T47D (cell line): ENCODE data around the gene SLC12A4.
A peak's percentile ranks its signal among the peaks of the same experiment; 100 is the strongest.
"Not testable (repeated sequence)": the region's sequence is repeated elsewhere in the genome, so short reads cannot be mapped to it uniquely, and the experiment has no call there.

ENCODE experiments used
- DNase-seq, 2 experiments: peaks; one replicate each; pipeline versions ENCODE4 v3.0.0 to v3.0.0-alpha.2; 2011 to 2012; ENCODE audit warnings: low read depth in 1 of 2, low spot score in 1 of 2
- JUND ChIP-seq: IDR thresholded peaks from 2 replicates; pipeline ENCODE4 v1.6.1; 2012; ENCODE audit warnings: low read depth
- in situ Hi-C: cut with HindIII; loops from 2 replicates; pipeline ENCODE4 v1.10.0; 2016; ENCODE audit warnings: low sequenced_read_pairs, low pct_unique_long_range_greater_than_20kb

Gene SLC12A4

GRCh38 chr16:67939507-67940445, 28.7 kb downstream of the SLC12A4 start:
- in situ Hi-C loops: no loop called here
- TF ChIP-seq JUND: no peak

GRCh38 chr16:67937713-67938112, 30.7 kb downstream of the SLC12A4 start:
- in situ Hi-C loops, DNase-seq: not testable (repeated sequence)

More at GRCh38 chr16:67939507-67940445, 28.7 kb downstream of the SLC12A4 start:
- DNase-seq: no peak

- no peak for TF ChIP-seq JUND
- in situ Hi-C loops: no loop called here
- peak; percentile 53 to 75 for DNase-seq
These were observed 31.4 kb downstream of the SLC12A4 start for GRCh38 chr16:67936880-67937605.

- DNase-seq: peak; percentile 45 to 46
- in situ Hi-C loops: no loop called here
- no peak for TF ChIP-seq JUND
These were observed 32.1 kb downstream of the SLC12A4 start, which contains the start of gene PSMB10 for GRCh38 chr16:67936124-67936879. Gene PSMB10 (minus strand): TSS chr16:67936850. CDS start chr16:67936749, 101 bp downstream.

GRCh38 chr16:67935402-67936123, 32.9 kb downstream of the SLC12A4 start:
- TF ChIP-seq JUND: no peak
- DNase-seq: peak; percentile 98 to 99
- in situ Hi-C loops: no loop called here

- no peak for TF ChIP-seq JUND
- DNase-seq: no peak
- in situ Hi-C loops: no loop called here
These were observed 33.4 kb downstream of the SLC12A4 start for GRCh38 chr16:67935101-67935401.

GRCh38 chr16:67934306-67935100, 33.9 kb downstream of the SLC12A4 start:
- DNase-seq: no peak
- no peak for TF ChIP-seq JUND
- in situ Hi-C loops: no loop called here

GRCh38 chr16:67933805-67934204, 34.6 kb downstream of the SLC12A4 start:
- in situ Hi-C loops: no loop called here
- DNase-seq: no peak
- no peak for TF ChIP-seq JUND

- in situ Hi-C loops: no loop called here
- no peak for DNase-seq
- TF ChIP-seq JUND: no peak
These were observed 36.0 kb downstream of the SLC12A4 start for GRCh38 chr16:67932462-67932840.

GRCh38 chr16:67931712-67932461, 36.5 kb downstream of the SLC12A4 start, which contains the start of gene CTRL:
Gene CTRL (minus strand): TSS chr16:67931862. CDS start chr16:67931852, 10 bp downstream.
- TF ChIP-seq JUND: no peak
- no peak for DNase-seq
- in situ Hi-C loops: no loop called here
